IPS-NIHi7 (cell line): ENCODE measurements around the gene RPL22.

Experiments used
- DNase-seq: peaks from one replicate; pipeline ENCODE4 v3.0.0; 2012; ENCODE audit warnings: mixed read lengths; ENCODE audit errors: extremely low spot score

RPL22 gene

DNA sequence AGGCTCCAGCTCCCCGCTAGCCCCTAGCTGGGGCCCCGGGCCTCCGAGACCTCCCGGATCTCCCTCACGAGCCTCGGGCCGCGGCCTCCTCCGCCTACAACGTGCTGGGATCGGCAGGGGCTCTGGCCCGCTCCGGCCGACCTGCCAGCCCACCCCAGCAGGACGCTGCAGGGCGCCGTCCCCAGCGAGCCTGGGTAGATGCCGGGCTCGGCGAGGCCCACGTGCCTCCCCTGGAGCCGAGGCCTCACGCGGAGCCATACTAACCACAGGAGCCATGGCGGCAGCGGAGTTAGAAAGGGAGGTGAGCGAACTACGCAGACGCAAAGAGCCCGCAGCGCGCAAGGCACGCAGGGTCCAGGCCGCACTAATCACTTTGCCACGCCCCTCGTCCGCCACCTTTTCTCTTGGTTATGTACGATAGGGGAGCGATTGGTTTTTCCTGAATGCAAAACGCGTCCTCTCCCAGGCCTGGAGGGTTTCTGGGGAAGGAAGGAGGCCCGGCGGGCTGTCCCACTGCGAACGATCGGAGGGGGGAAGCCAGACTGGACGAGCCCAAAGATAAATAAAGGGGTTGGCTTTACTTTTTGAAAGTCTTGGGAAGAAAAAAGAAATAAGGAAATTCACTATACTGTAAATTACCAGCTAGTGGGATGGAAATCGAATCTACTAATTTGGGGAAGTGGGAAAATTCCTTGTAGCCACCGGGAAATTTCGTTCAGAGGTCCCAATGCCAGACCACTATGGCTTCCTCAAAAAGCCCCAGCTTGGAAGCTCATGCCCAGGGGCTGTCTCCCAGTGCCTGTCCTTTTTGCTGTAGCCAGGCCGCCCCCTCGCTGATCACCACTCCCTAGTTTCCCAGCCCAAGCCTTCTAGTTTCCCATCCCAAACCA, at the start of gene RPL22:
RPL22 (minus strand) TSS at position 298 of the 890 bp plus-strand sequence; CDS start at position 276, 22 bp downstream.
- peak; percentile 92 for DNase-seq

GRCh38 chr1:6248161-6248776, 48.9 kb upstream of the RPL22 start:
- no peak for DNase-seq

DNA sequence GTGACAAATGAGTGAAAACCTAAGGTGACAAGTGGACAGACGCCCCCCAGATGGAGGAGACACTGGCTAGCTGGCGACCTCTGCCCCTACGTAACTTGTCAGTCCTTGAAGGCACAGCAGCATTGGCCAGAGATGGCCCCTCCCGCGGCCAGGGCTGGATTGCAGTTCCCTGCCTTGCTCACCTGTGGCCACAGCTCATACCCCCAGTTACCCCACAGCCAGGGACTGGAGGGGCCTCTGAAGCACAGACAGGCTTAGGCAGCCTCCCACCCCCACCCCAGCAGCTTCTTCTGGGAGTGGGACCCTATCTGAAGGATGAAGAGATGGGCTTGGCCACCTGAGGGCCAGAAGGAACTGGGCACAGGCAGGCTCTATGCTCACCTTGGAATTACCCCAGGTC, 48.3 kb upstream of the RPL22 start:
- no peak for DNase-seq

- peak; percentile 87 for DNase-seq
Observed at GRCh38 chr1:6246497-6247467, 47.4 kb upstream of the RPL22 start.

DNA sequence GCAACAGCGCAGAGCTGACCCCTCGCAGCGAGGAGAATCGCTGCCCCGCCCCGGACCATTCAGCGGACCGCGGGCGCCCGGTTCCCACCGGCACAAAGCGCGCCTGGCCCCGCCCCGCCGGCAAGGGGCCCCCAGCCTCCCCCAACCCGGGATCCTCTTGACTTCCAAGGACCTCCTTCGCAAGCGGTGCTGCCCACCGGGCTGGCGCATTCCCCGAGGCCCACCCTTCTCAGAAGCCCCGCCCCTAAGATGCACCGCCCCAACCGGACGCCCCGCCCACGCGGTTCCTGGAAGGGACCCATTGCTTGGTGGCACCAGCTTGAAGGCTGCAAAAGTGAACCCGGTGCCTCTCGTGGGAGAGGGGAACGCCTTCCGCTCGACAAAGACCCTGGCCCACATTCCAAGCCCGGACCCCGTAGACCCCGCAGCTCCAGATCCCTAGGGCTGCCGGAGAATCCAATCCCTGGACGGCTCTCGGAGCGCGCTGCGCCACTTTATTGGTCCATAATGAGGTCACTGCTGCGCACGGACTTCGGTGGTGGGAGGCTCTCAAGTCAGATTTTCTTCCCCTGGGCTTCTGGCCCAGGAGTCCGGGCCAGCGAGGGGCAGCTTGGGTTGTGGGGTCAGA, 46.6 kb upstream of the RPL22 start:
- DNase-seq = peak; percentile 87

GRCh38 chr1:6245086-6245868, 45.9 kb upstream of the RPL22 start:
- DNase-seq = peak; percentile 76

DNA sequence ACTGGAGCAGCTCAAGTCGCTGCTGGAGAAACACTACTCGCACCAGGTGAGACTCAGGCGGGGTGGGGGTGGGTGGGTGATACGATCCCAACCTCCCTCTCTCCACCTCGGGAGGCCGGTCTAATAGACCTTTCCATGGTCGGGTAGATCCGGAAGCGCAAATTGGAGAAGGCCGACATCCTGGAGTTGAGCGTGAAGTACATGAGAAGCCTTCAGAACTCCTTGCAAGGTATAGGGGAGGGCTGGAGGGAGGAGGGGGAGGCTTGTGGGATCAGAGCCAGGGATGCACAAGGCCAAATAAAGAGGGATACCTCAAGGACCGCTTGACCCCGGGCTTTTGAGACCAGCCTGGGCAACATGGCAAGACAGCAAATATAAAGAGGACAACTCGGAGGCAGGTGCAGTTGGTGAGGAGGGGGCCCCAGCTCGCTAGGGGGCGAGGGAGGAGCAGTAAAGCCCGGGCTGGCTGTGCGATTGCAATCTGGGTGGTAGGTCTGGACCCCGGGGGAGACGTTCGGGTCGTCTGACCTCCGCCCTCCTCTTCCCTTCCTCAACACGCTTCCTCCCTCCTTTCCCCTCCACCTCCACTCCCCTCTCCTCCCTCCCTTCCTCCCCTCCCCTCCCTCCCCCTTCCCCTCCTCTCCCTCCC, 45.1 kb upstream of the RPL22 start:
- no peak for DNase-seq

GRCh38 chr1:6243993-6244392, 44.6 kb upstream of the RPL22 start, which contains the start of gene HES3:
Gene HES3, plus strand, starts transcription at chr1:6244179. Its CDS starts 187 bp downstream, at chr1:6244366.
- no peak for DNase-seq

- DNase-seq = no peak
Observed at GRCh38 chr1:6243053-6243834, 43.8 kb upstream of the RPL22 start.

DNA sequence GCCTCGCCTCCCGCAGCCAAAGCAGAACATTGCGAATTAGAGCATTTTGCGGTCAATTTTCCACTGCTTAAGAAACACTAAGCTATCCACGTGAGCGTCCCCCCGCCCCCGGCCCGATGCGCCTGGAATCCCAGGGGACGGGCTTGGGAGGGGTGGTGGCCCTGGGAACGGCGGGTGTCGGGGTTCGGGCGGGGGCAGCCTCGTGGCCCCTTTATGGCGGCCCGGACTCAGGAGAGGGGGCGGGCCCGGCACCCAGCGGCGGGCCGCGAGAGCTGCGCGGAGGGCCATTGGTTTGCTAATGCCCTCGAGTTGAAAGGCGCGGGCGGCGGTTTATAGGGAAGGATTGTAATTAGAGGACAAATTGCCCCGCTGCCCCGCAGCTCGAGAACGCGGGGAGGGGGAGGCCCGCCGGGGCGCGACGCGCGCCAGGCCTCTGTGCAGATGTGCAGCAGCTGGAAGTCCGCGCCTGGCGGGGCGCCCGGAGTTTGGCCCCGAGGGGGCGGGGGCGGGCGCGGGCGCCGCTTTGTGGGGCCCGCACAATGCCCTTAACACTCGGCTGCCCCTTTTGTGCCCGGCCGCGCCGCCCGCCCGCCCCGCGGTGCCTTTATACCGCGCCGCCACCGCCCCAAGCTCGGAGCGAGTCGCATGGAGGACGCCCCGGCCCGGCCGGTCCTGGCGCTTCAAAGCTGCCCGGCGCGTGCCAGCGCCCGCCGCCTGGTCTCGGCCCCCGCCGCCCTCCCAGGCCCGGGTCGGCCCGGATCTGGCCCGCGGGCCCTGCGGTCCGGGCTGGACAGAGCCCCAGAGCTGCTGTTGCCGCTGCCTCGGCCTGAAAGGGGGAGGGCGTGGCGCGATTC, 42.7 kb upstream of the RPL22 start:
- DNase-seq = peak; percentile 61

DNA sequence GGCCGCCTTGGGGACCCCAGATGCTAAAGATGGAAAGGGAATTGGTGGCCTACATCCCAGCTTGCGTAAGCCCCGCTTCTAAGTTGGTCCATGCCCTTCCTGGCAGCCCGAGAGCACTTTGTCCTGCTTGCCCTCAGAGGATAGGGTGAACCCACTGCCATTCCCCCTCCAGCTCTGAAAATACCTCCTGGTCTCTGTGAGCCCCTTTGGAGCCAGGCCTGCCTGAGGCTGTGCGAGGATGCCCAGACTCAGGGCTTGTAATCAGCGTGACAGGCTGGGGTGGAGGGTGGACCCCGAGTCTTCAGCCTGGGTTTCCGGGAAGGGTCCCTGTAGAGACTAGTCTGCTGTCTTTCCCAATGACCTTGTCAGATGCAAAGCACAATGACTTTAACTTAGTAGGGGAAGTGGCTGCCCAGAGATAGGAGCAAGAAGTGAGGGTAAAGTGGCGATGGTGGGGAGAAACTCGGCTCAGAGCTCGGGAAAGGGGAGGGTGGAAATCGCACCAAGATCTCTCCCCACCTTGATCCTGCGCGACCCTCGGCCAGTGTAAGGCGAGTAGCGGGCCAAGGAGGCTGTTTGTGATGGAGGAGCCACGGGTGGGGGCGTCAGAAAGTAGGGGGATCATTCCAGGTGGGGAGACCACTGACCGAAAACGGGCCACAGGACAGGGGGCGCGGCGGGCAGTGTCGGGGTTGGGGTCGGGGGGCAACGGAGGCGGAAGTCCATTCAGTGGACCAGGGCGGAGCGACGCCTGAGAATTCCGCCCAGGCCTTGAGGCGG, 41.9 kb upstream of the RPL22 start:
- no peak for DNase-seq

DNA sequence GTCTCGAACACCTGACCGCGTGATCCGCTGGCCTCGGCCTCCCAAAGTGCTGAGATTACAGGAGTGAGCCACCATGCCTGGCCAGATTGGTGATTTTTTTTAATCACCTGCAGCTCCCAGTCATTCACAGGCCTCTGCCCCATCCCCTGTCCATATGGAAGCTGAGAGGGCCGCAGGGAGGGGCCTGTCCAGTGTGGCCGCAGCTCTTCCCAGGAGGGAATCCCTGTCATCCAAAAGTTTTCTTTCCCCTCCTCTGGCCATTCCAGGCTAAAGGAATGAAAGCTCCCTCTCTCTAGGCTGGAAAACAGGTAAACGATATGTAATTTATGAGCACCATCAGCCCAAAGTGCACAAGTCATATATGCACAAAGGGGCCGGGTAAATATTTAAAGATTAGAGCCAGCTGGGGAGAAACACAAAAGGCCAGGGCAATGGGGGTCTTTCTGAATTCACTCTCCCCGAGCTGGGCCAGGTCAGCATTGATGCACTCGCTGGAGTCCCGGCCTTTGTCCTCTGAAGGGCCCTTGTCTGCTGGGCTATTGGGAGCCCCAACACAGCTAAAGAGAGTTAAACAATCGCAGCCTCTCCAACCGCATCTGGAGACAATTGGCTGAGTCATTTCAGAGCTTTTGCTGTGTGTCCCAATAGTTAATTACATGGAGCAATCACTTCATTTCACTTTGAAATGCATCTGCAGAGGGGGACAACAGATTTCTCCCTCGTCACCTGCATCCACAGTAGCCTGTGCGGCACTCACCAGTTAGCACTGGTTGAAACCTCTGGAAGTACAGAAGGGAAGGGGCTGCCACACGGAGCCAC, 40.8 kb upstream of the RPL22 start:
- no peak for DNase-seq

DNA sequence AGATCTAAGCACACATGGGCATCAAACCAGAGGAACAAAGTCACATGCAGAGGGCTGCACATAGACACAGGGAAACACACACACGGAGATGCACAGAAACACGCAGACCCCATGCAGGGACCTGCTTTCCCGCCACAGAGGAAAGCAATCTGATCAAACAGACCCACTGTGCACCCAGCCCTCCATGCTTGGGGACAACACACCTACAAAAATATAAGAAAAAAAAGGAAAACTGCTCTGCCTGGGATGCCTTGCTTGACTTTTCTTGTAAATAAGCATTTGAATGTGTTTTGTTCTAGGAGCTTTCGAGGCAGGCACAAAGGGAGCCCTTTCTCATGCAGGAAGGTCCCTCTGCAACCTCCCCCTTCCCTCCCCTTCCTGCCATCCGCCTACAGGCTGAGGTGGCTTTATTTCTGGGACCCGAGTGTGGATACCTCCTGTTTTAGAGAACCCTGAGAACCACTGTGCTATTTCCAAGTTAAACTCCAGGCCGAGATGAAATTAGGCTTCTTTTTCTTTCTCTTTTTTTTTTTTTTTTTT, 39.9 kb upstream of the RPL22 start:
- peak; percentile 58 for DNase-seq

GRCh38 chr1:6237093-6237492, 37.7 kb upstream of the RPL22 start:
- DNase-seq = no peak

DNA sequence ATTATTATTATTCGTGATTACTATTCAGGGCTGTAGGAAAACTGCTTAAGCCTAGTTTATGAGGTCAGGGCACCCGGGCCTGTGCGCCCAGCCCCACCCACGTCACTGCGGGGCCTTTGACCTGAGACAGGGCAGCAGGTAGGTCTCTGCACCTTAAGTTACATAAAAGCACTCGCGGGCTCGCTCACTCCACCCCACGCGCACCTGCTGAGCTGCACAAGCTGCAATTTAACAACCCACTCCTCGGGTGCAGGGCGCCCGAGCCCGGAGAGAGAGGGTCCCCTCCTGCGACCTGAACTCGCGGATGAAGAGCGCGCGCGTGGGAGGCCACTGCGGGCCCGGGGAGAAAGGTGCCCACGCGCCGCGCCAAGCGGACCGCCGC, 35.9 kb upstream of the RPL22 start:
- no peak for DNase-seq

DNA sequence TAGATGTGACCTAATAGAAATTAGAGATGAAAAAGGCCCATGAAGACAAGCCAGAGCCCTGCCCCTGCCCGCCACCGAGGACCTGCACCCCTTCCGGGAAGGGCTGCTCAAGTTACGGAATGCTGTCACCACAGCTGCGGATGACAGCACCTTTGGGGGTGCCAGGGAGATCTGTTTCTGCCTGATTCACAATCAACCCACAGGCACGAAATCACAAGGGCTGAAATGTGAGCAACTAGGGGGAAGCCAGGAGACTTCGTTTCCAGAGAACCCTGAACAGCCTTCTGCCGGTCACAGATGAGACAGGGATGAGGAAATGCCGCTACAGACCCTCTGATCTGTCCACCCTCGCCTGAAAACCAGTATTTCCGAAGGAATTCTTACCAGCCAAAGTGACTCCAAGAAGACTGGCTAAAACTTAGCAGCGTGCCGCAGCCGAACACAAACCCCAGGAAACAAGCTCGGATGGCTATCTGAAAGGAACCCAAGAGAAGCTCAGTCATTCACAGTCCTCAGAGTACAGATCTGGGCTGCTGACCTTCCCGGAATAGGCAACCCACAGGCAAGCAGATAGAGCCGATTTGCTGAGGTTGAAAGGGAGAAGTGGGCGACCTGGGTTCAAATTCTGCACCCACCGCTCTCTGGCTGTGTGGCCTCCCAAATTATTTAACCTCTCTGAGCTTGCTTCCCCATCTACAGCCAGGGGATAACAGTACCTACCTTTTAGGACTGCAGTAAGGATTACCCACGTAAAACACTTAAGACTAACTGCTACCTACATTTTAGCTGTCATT, 35.3 kb upstream of the RPL22 start:
- no peak for DNase-seq
